ENCODE results near the gene SLC8A1. TPM values are rescaled to one million over a fixed set of nuclear protein-coding genes. Genes with fewer than 3 reads are reported as not detected.

The SLC8A1 gene
- total and polyA plus RNA-seq, 2 donors (not counting 1 experiment from before 2014, with no cell fraction given) = 0.07 to 0.20 TPM

DNA sequence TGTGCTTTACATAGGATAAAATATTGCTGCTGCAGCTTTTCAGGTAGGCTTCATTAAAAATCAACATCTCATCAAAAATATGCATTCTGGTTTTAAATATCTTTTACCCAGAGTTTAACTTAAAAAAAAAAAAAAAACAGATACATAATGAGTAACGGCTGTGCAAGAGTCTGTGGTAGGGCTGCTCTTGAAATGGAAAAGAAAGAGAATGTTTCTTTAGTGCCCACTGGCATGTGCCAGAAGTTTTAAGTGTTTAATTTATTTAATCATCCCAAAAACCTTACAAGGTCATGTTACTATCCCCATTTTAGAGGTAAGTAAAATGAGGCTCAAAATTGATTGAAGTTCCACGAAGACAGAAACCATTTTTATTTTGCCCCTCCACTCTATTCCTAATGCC, 92.1 kb downstream of the SLC8A1 start:
- Histone ChIP-seq H4K20me1 (ENCODE audit: control insufficient read depth, insufficient read depth, low read length, poor library complexity, severe bottlenecking) (no peaks in the 10 kb centered on the region), H3K36me3 (replicated peaks in 1 of 2; ENCODE audit: control extremely low read depth in 1 of 2, control insufficient read depth in 1 of 2, extremely low read depth in 1 of 2, insufficient read depth in 2 of 2, low read length in 1 of 2) (no peaks in the 10 kb centered on the region), H3K4me3 (ENCODE audit: control extremely low read depth in 1 of 5, extremely low read depth in 1 of 5, insufficient read depth in 1 of 5, low read depth in 2 of 5, low read length in 4 of 5) (no peak overlapping the region), H3K9ac (ENCODE audit: low read length) (no peak overlapping the region), H3K27ac (ENCODE audit: low read length in 2 of 2) (no peak overlapping the region), H3K4me1 (ENCODE audit: control insufficient read depth in 2 of 2, insufficient read depth in 2 of 2, low read length in 2 of 2) (peaks cover 0 to 7% of the 10 kb centered on the region in 2 donors), H2AFZ (ENCODE audit: insufficient read depth, low read depth, low read length, poor library complexity, severe bottlenecking) (no peak overlapping the region), H3K4me2 (replicated peaks; ENCODE audit: low read depth, low read length, poor library complexity, severe bottlenecking) (no peak overlapping the region), H3K27me3 (replicated peaks in 1 of 4; ENCODE audit: control extremely low read depth in 1 of 4, control insufficient read depth in 3 of 4, insufficient read depth in 4 of 4, low read length in 3 of 4) (no peaks in the 10 kb centered on the region), H3K9me3 (ENCODE audit: control extremely low read depth in 1 of 3, control insufficient read depth in 2 of 3, insufficient read depth in 1 of 3, low read length in 2 of 3) (no peaks in the 10 kb centered on the region), H3K79me2 (ENCODE audit: control insufficient read depth, insufficient read depth, low read length) (no peaks in the 10 kb centered on the region)
- ATAC-seq (ENCODE audit: low read depth) (no peak), DNase-seq (no peak)
- WGBS (ENCODE audit: insufficient coverage) = 100% methylated on average over 1 of the region's 2 CpGs
- intact Hi-C loops (cut with micrococcal nuclease) = no loop called here
- ChIA-PET POLR2A (no interaction called here), CTCF (interaction anchor here (1.0 kb wide), 1 partner anchor 10 kb away, joined by 4 read pairs; no protein-coding TSS in a partner anchor)
- no peak overlapping the region for H3K27ac Mint-ChIP-seq
- no peak for TF ChIP-seq EZH2 (IDR thresholded peaks at IDR 0.05; ENCODE audit: borderline replicate concordance, insufficient read depth, low read depth, low read length, poor library complexity, severe bottlenecking)
- TF ChIP-seq, protein P1, sequence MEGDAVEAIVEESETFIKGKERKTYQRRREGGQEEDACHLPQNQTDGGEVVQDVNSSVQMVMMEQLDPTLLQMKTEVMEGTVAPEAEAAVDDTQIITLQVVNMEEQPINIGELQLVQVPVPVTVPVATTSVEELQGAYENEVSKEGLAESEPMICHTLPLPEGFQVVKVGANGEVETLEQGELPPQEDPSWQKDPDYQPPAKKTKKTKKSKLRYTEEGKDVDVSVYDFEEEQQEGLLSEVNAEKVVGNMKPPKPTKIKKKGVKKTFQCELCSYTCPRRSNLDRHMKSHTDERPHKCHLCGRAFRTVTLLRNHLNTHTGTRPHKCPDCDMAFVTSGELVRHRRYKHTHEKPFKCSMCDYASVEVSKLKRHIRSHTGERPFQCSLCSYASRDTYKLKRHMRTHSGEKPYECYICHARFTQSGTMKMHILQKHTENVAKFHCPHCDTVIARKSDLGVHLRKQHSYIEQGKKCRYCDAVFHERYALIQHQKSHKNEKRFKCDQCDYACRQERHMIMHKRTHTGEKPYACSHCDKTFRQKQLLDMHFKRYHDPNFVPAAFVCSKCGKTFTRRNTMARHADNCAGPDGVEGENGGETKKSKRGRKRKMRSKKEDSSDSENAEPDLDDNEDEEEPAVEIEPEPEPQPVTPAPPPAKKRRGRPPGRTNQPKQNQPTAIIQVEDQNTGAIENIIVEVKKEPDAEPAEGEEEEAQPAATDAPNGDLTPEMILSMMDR (IDR thresholded peaks at IDR 0.05) = no peak
- H3K4me1 Mint-ChIP-seq = peaks cover 14% of the 10 kb centered on the region
- no peak overlapping the region for H3K4me3 Mint-ChIP-seq
- H3K9me3 Mint-ChIP-seq (ENCODE audit: insufficient read depth) = no peaks in the 10 kb centered on the region
- H3K27me3 Mint-ChIP-seq = no peaks in the 10 kb centered on the region

DNA sequence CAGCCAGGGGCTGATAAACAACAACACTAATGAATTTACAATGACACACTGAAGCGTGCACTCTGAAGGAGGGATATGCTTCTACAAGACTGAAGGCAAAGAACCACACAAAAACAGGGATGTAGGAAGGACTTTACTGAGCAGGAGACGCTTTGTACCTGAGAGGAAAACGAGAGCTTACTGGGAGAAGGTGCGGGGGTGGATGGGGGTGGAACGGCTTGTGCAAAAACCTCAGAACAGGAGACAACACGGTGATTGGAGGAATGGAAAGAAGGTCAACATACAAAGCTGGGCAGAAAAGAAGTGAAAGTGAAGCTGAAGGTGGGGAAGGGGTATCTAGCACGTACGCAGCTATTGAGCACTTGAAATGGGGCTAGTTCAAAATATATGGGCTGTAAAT, 93.1 kb downstream of the SLC8A1 start:
- Mint-ChIP-seq H3K4me1 (peaks cover 7% of the 10 kb centered on the region), H3K27me3 (no peaks in the 10 kb centered on the region), H3K9me3 (ENCODE audit: insufficient read depth) (no peaks in the 10 kb centered on the region), H3K27ac (no peak overlapping the region), H3K4me3 (no peak overlapping the region)
- DNase-seq (no peak), ATAC-seq (ENCODE audit: low read depth) (no peak)
- ChIA-PET CTCF (no interaction called here), POLR2A (no interaction called here)
- Histone ChIP-seq H2AFZ (ENCODE audit: insufficient read depth, low read depth, low read length, poor library complexity, severe bottlenecking) (no peak overlapping the region), H3K27ac (ENCODE audit: low read length in 2 of 2) (no peak overlapping the region), H3K4me2 (replicated peaks; ENCODE audit: low read depth, low read length, poor library complexity, severe bottlenecking) (no peak overlapping the region), H3K36me3 (replicated peaks in 1 of 2; ENCODE audit: control extremely low read depth in 1 of 2, control insufficient read depth in 1 of 2, extremely low read depth in 1 of 2, insufficient read depth in 2 of 2, low read length in 1 of 2) (no peaks in the 10 kb centered on the region), H4K20me1 (ENCODE audit: control insufficient read depth, insufficient read depth, low read length, poor library complexity, severe bottlenecking) (no peaks in the 10 kb centered on the region), H3K9ac (ENCODE audit: low read length) (no peak overlapping the region), H3K9me3 (ENCODE audit: control extremely low read depth in 1 of 3, control insufficient read depth in 2 of 3, insufficient read depth in 1 of 3, low read length in 2 of 3) (no peaks in the 10 kb centered on the region), H3K79me2 (ENCODE audit: control insufficient read depth, insufficient read depth, low read length) (no peaks in the 10 kb centered on the region), H3K4me1 (ENCODE audit: control insufficient read depth in 2 of 2, insufficient read depth in 2 of 2, low read length in 2 of 2) (peaks cover 0 to 5% of the 10 kb centered on the region in 2 donors), H3K27me3 (replicated peaks in 1 of 4; ENCODE audit: control extremely low read depth in 1 of 4, control insufficient read depth in 3 of 4, insufficient read depth in 4 of 4, low read length in 3 of 4) (no peaks in the 10 kb centered on the region), H3K4me3 (ENCODE audit: control extremely low read depth in 1 of 5, extremely low read depth in 1 of 5, insufficient read depth in 1 of 5, low read depth in 2 of 5, low read length in 4 of 5) (no peak overlapping the region)
- intact Hi-C loops (cut with micrococcal nuclease) = no loop called here
- 88% methylated on average over 6 of the region's 8 CpGs for WGBS (ENCODE audit: insufficient coverage)
- TF ChIP-seq, protein P1 (IDR thresholded peaks at IDR 0.05) = no peak
- TF ChIP-seq EZH2 (IDR thresholded peaks at IDR 0.05; ENCODE audit: borderline replicate concordance, insufficient read depth, low read depth, low read length, poor library complexity, severe bottlenecking) = no peak

Measured in B cell (primary cell).